ENCODE measurements around the gene NBL1. TPM values are rescaled to one million over a fixed set of nuclear protein-coding genes. Genes with fewer than 3 reads are reported as not detected.
"Not testable (repeated sequence)": the region's sequence is repeated elsewhere in the genome, so short reads cannot be mapped to it uniquely, and the experiment has no call there.

The NBL1 gene
- polyA plus RNA-seq, 4 donors, result 60.6 to 503 (median 474) TPM

- Histone ChIP-seq H3K36me3 (ENCODE audit: control insufficient read depth in 3 of 3, insufficient read depth in 2 of 3, low read depth in 1 of 3, low read length in 3 of 3) (peaks cover 7 to 45% (median 15%) of the 10 kb centered on the region in 3 donors), H3K4me1 (ENCODE audit: control insufficient read depth in 3 of 3, insufficient read depth in 2 of 3, low read depth in 1 of 3, low read length in 2 of 3) (peaks cover 0 to 4% (median 0%) of the 10 kb centered on the region in 3 donors), H3K9me3 (ENCODE audit: control insufficient read depth in 2 of 2, insufficient read depth in 1 of 2, low read depth in 1 of 2, low read length in 1 of 2) (no peaks in the 10 kb centered on the region), H3K4me3 (ENCODE audit: low read depth in 1 of 3, low read length in 3 of 3) (no peak overlapping the region), H3K27me3 (ENCODE audit: control insufficient read depth in 3 of 3, insufficient read depth in 3 of 3, low read length in 3 of 3) (no peaks in the 10 kb centered on the region), H3K27ac (ENCODE audit: low read depth in 1 of 3, low read length in 2 of 3) (no peak overlapping the region)
- 81 to 88% (median 87%) methylated on average over 3 of the region's 3 CpGs for WGBS, 3 donors
- DNase-seq (no peak), FAIRE-seq (no peak)
These were observed 15.2 kb upstream of the NBL1 start for GRCh38 chr1:19628879-19629278.

DNA sequence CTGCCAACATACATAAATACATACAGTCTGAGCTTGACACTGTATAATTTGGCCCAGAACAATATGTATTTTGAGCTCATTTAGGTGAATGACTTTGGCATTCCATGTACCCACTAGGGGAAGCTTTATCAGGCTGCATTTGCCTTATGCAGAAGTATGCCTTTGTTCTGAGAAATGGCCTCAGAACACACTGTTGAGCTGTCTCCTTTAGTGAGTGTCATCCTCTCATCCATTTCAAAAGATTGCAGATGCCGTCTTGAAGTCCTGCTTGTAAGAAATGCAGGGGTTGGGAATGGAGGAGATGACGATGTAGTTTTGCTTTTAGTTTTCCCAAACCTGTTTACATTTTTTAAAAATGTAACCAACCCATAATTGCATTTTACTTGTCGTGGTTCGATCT is 14.8 kb upstream of the NBL1 start:
- DNase-seq (no peak), FAIRE-seq (no peak)
- no peaks in the 10 kb centered on the region for H3K4me1 ChIP-seq (ENCODE audit: control insufficient read depth in 3 of 3, insufficient read depth in 2 of 3, low read depth in 1 of 3, low read length in 2 of 3)
- H3K36me3 ChIP-seq (ENCODE audit: control insufficient read depth in 3 of 3, insufficient read depth in 2 of 3, low read depth in 1 of 3, low read length in 3 of 3), result peaks cover 7 to 40% (median 15%) of the 10 kb centered on the region in 3 donors
- no peaks in the 10 kb centered on the region for H3K27me3 ChIP-seq (ENCODE audit: control insufficient read depth in 3 of 3, insufficient read depth in 3 of 3, low read length in 3 of 3)
- H3K27ac ChIP-seq (ENCODE audit: low read depth in 1 of 3, low read length in 2 of 3), result no peak overlapping the region
- WGBS, 3 donors, result 75 to 93% (median 90%) methylated on average over 4 of the region's 4 CpGs
- no peaks in the 10 kb centered on the region for H3K9me3 ChIP-seq (ENCODE audit: control insufficient read depth in 2 of 2, insufficient read depth in 1 of 2, low read depth in 1 of 2, low read length in 1 of 2)
- no peak overlapping the region for H3K4me3 ChIP-seq (ENCODE audit: low read depth in 1 of 3, low read length in 3 of 3)

- 90 to 100% (median 92%) methylated on average over 1 of the region's 1 CpG for WGBS, 3 donors
- H3K36me3 ChIP-seq (ENCODE audit: control insufficient read depth in 3 of 3, insufficient read depth in 2 of 3, low read depth in 1 of 3, low read length in 3 of 3), result peaks cover 7 to 33% (median 15%) of the 10 kb centered on the region in 3 donors
- H3K4me3 ChIP-seq (ENCODE audit: low read depth in 1 of 3, low read length in 3 of 3), result not testable (repeated sequence)
These were observed 13.9 kb upstream of the NBL1 start for GRCh38 chr1:19630192-19630591.

GRCh38 chr1:19630720-19631395 is 13.3 kb upstream of the NBL1 start:
- Histone ChIP-seq H3K36me3 (ENCODE audit: control insufficient read depth in 3 of 3, insufficient read depth in 2 of 3, low read depth in 1 of 3, low read length in 3 of 3) (peaks cover 7 to 27% (median 11%) of the 10 kb centered on the region in 3 donors), H3K4me3 (ENCODE audit: low read depth in 1 of 3, low read length in 3 of 3) (no peak overlapping the region), H3K4me1 (ENCODE audit: control insufficient read depth in 3 of 3, insufficient read depth in 2 of 3, low read depth in 1 of 3, low read length in 2 of 3) (no peaks in the 10 kb centered on the region), H3K9me3 (ENCODE audit: control insufficient read depth in 2 of 2, insufficient read depth in 1 of 2, low read depth in 1 of 2, low read length in 1 of 2) (no peaks in the 10 kb centered on the region), H3K27ac (ENCODE audit: low read depth in 1 of 3, low read length in 2 of 3) (no peak overlapping the region), H3K27me3 (ENCODE audit: control insufficient read depth in 3 of 3, insufficient read depth in 3 of 3, low read length in 3 of 3) (no peaks in the 10 kb centered on the region)
- FAIRE-seq (no peak), DNase-seq (no peak)
- WGBS, 3 donors, result 55 to 75% (median 72%) methylated on average over 6 of the region's 6 CpGs

More at GRCh38 chr1:19630192-19630591, 13.9 kb upstream of the NBL1 start:
- not testable (repeated sequence) for DNase-seq; H3K9me3 ChIP-seq (ENCODE audit: control insufficient read depth in 2 of 2, insufficient read depth in 1 of 2, low read depth in 1 of 2, low read length in 1 of 2); FAIRE-seq; H3K27ac ChIP-seq (ENCODE audit: low read depth in 1 of 3, low read length in 2 of 3); H3K27me3 ChIP-seq (ENCODE audit: control insufficient read depth in 3 of 3, insufficient read depth in 3 of 3, low read length in 3 of 3); H3K4me1 ChIP-seq (ENCODE audit: control insufficient read depth in 3 of 3, insufficient read depth in 2 of 3, low read depth in 1 of 3, low read length in 2 of 3)

- no peak for FAIRE-seq
- H3K4me1 ChIP-seq (ENCODE audit: control insufficient read depth in 3 of 3, insufficient read depth in 2 of 3, low read depth in 1 of 3, low read length in 2 of 3), result no peaks in the 10 kb centered on the region
- H3K36me3 ChIP-seq (ENCODE audit: control insufficient read depth in 3 of 3, insufficient read depth in 2 of 3, low read depth in 1 of 3, low read length in 3 of 3), result peaks cover 5 to 16% (median 5%) of the 10 kb centered on the region in 3 donors
- H3K27ac ChIP-seq (ENCODE audit: low read depth in 1 of 3, low read length in 2 of 3), result no peak overlapping the region
- H3K27me3 ChIP-seq (ENCODE audit: control insufficient read depth in 3 of 3, insufficient read depth in 3 of 3, low read length in 3 of 3), result no peaks in the 10 kb centered on the region
- H3K4me3 ChIP-seq (ENCODE audit: low read depth in 1 of 3, low read length in 3 of 3), result no peak overlapping the region
- no peak for DNase-seq
- 86 to 94% (median 89%) methylated on average over 2 of the region's 2 CpGs for WGBS, 3 donors
- no peaks in the 10 kb centered on the region for H3K9me3 ChIP-seq (ENCODE audit: control insufficient read depth in 2 of 2, insufficient read depth in 1 of 2, low read depth in 1 of 2, low read length in 1 of 2)
These were observed 11.9 kb upstream of the NBL1 start for GRCh38 chr1:19632211-19632610.

DNA sequence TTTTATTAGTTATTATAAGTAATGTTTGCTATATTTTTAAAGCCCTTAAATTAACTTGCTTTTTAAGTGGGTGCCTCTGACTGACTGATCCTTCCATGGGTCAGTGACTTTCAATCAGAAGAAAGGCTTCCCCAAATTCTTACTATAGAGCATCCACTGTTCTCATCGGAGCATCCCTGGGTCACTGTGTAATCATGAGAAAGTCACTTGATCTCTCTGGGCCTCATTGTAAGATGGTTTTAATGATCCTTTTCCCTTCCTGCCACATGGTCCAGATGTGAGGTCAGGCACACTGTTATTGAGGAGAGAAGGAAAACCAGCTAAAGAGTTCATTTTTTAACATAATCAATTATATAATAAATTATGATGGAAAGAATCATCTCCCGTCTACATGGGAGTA is 11.0 kb upstream of the NBL1 start:
- H3K27ac ChIP-seq (ENCODE audit: low read depth in 1 of 3, low read length in 2 of 3), result no peak overlapping the region
- no peaks in the 10 kb centered on the region for H3K4me1 ChIP-seq (ENCODE audit: control insufficient read depth in 3 of 3, insufficient read depth in 2 of 3, low read depth in 1 of 3, low read length in 2 of 3)
- 93 to 96% (median 93%) methylated on average over 2 of the region's 2 CpGs for WGBS, 3 donors
- peaks cover 0 to 7% (median 0%) of the 10 kb centered on the region in 3 donors for H3K36me3 ChIP-seq (ENCODE audit: control insufficient read depth in 3 of 3, insufficient read depth in 2 of 3, low read depth in 1 of 3, low read length in 3 of 3)
- FAIRE-seq (no peak), DNase-seq (no peak)
- H3K4me3 ChIP-seq (ENCODE audit: low read depth in 1 of 3, low read length in 3 of 3), result no peak overlapping the region
- H3K27me3 ChIP-seq (ENCODE audit: control insufficient read depth in 3 of 3, insufficient read depth in 3 of 3, low read length in 3 of 3), result no peaks in the 10 kb centered on the region
- H3K9me3 ChIP-seq (ENCODE audit: control insufficient read depth in 2 of 2, insufficient read depth in 1 of 2, low read depth in 1 of 2, low read length in 1 of 2), result no peaks in the 10 kb centered on the region

- H3K27me3 ChIP-seq (ENCODE audit: control insufficient read depth in 3 of 3, insufficient read depth in 3 of 3, low read length in 3 of 3); H3K4me3 ChIP-seq (ENCODE audit: low read depth in 1 of 3, low read length in 3 of 3); DNase-seq; H3K36me3 ChIP-seq (ENCODE audit: control insufficient read depth in 3 of 3, insufficient read depth in 2 of 3, low read depth in 1 of 3, low read length in 3 of 3); FAIRE-seq; H3K4me1 ChIP-seq (ENCODE audit: control insufficient read depth in 3 of 3, insufficient read depth in 2 of 3, low read depth in 1 of 3, low read length in 2 of 3); H3K27ac ChIP-seq (ENCODE audit: low read depth in 1 of 3, low read length in 2 of 3); H3K9me3 ChIP-seq (ENCODE audit: control insufficient read depth in 2 of 2, insufficient read depth in 1 of 2, low read depth in 1 of 2, low read length in 1 of 2): not testable (repeated sequence)
- 92 to 97% (median 96%) methylated on average over 9 of the region's 9 CpGs for WGBS, 3 donors
These were observed 9.0 kb upstream of the NBL1 start for GRCh38 chr1:19635064-19635463.

DNA sequence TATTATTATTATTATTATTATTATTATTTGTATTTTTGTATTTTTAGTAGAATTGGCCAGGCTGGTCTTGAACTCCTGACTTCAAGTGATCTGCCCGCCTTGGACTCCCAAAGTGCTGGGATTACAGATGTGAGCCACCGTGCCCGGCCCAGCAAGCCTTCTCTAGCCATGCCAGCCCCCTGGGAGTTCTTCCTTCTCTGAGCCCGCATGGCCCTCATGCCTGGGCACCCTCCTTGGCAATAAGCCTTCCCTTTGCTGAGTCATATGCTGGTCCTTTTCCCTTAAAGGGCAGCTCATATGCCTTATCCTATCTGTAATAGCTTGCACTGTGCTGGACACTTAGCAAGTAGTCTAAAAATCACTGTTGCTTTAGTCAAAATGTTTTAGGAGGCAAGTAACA is 8.5 kb upstream of the NBL1 start:
- DNase-seq (no peak), FAIRE-seq (no peak)
- no peaks in the 10 kb centered on the region for H3K9me3 ChIP-seq (ENCODE audit: control insufficient read depth in 2 of 2, insufficient read depth in 1 of 2, low read depth in 1 of 2, low read length in 1 of 2)
- no peaks in the 10 kb centered on the region for H3K36me3 ChIP-seq (ENCODE audit: control insufficient read depth in 3 of 3, insufficient read depth in 2 of 3, low read depth in 1 of 3, low read length in 3 of 3)
- no peak overlapping the region for H3K27ac ChIP-seq (ENCODE audit: low read depth in 1 of 3, low read length in 2 of 3)
- 92 to 94% (median 94%) methylated on average over 4 of the region's 4 CpGs for WGBS, 3 donors
- H3K4me3 ChIP-seq (ENCODE audit: low read depth in 1 of 3, low read length in 3 of 3), result no peak overlapping the region
- H3K4me1 ChIP-seq (ENCODE audit: control insufficient read depth in 3 of 3, insufficient read depth in 2 of 3, low read depth in 1 of 3, low read length in 2 of 3), result peaks cover 0 to 7% (median 0%) of the 10 kb centered on the region in 3 donors
- H3K27me3 ChIP-seq (ENCODE audit: control insufficient read depth in 3 of 3, insufficient read depth in 3 of 3, low read length in 3 of 3), result no peaks in the 10 kb centered on the region

GRCh38 chr1:19636065-19636464 is 8.0 kb upstream of the NBL1 start:
- DNase-seq, result no peak
- WGBS, 3 donors, result 88 to 93% (median 91%) methylated on average over 5 of the region's 5 CpGs
- Histone ChIP-seq H3K4me1 (ENCODE audit: control insufficient read depth in 3 of 3, insufficient read depth in 2 of 3, low read depth in 1 of 3, low read length in 2 of 3) (peaks cover 0 to 10% (median 0%) of the 10 kb centered on the region in 3 donors), H3K27me3 (ENCODE audit: control insufficient read depth in 3 of 3, insufficient read depth in 3 of 3, low read length in 3 of 3) (no peaks in the 10 kb centered on the region), H3K4me3 (ENCODE audit: low read depth in 1 of 3, low read length in 3 of 3) (no peak overlapping the region), H3K27ac (ENCODE audit: low read depth in 1 of 3, low read length in 2 of 3) (no peak overlapping the region), H3K9me3 (ENCODE audit: control insufficient read depth in 2 of 2, insufficient read depth in 1 of 2, low read depth in 1 of 2, low read length in 1 of 2) (no peaks in the 10 kb centered on the region), H3K36me3 (ENCODE audit: control insufficient read depth in 3 of 3, insufficient read depth in 2 of 3, low read depth in 1 of 3, low read length in 3 of 3) (no peaks in the 10 kb centered on the region)
- FAIRE-seq, result no peak

Measured in small intestine (tissue), 7 donors.